Rectal smooth muscle tissue (tissue), 1 donor: ENCODE data around the gene CTNNBL1.
"Not testable (repeated sequence)": the region's sequence is repeated elsewhere in the genome, so short reads cannot be mapped to it uniquely, and the experiment has no call there.

Experiments
- H3K27ac ChIP-seq: one replicate; pipeline ENCODE4 v1.7.0; 2013; ENCODE audit warnings: low read depth, low read length, inconsistent platforms
- H3K27me3 ChIP-seq: one replicate; pipeline ENCODE4 v1.7.0; 2013; ENCODE audit warnings: low read length; ENCODE audit not compliant: control insufficient read depth, insufficient read depth
- H3K36me3 ChIP-seq: one replicate; pipeline ENCODE4 v1.7.0; 2013; ENCODE audit warnings: low read length; ENCODE audit not compliant: control insufficient read depth, insufficient read depth
- H3K4me1 ChIP-seq: one replicate; pipeline ENCODE4 v1.7.0; 2013; ENCODE audit warnings: low read length; ENCODE audit not compliant: control insufficient read depth, insufficient read depth
- H3K4me3 ChIP-seq: one replicate; pipeline ENCODE4 v1.7.0; 2013; ENCODE audit warnings: low read length
- H3K9ac ChIP-seq: one replicate; pipeline ENCODE4 v1.7.0; 2013; ENCODE audit warnings: low read length

CTNNBL1 gene

GRCh38 chr20:37693635-37694626, at the start of gene CTNNBL1:
Gene CTNNBL1 (plus strand): TSS chr20:37694030. CDS start chr20:37694123, 93 bp downstream.
- peak within 1 kb of the TSS; percentile 41 for H3K27ac ChIP-seq

GRCh38 chr20:37644605-37645004, 49.2 kb upstream of the CTNNBL1 start:
- Histone ChIP-seq H3K4me1 (no peaks in the 10 kb centered on the region), H3K27ac (no peak overlapping the region), H3K4me3 (no peak overlapping the region), H3K36me3 (no peaks in the 10 kb centered on the region), H3K27me3 (peaks cover 11% of the 10 kb centered on the region), H3K9ac (no peak overlapping the region)

More at GRCh38 chr20:37693635-37694626, at the start of gene CTNNBL1:
- Histone ChIP-seq H3K4me3 (peak within 1 kb of the TSS; percentile 88), H3K4me1 (peaks cover 6% of the 10 kb centered on the region), H3K27me3 (no peaks in the 10 kb centered on the region), H3K36me3 (no peaks in the 10 kb centered on the region), H3K9ac (peak within 1 kb of the TSS; percentile 80)

- Histone ChIP-seq H3K4me3 (no peak overlapping the region), H3K27ac (no peak overlapping the region), H3K36me3 (no peaks in the 10 kb centered on the region), H3K27me3 (no peaks in the 10 kb centered on the region), H3K4me1 (no peaks in the 10 kb centered on the region), H3K9ac (no peak overlapping the region)
Observed at GRCh38 chr20:37647946-37648345, 45.9 kb upstream of the CTNNBL1 start.

- Histone ChIP-seq H3K27me3 (no peaks in the 10 kb centered on the region), H3K9ac (no peak overlapping the region), H3K36me3 (no peaks in the 10 kb centered on the region), H3K4me1 (no peaks in the 10 kb centered on the region), H3K27ac (no peak overlapping the region), H3K4me3 (no peak overlapping the region)
Observed at GRCh38 chr20:37649017-37649416, 44.8 kb upstream of the CTNNBL1 start.

GRCh38 chr20:37649676-37650370, 44.0 kb upstream of the CTNNBL1 start:
- Histone ChIP-seq H3K36me3 (no peaks in the 10 kb centered on the region), H3K4me3 (no peak overlapping the region), H3K4me1 (no peaks in the 10 kb centered on the region), H3K27me3 (no peaks in the 10 kb centered on the region), H3K9ac (no peak overlapping the region), H3K27ac (no peak overlapping the region)

- H3K27me3 ChIP-seq: no peaks in the 10 kb centered on the region
- no peak overlapping the region for H3K9ac ChIP-seq
- H3K4me1 ChIP-seq: no peaks in the 10 kb centered on the region
- H3K27ac ChIP-seq: no peak overlapping the region
- no peak overlapping the region for H3K4me3 ChIP-seq
- H3K36me3 ChIP-seq: no peaks in the 10 kb centered on the region
Observed at GRCh38 chr20:37650661-37651060, 43.2 kb upstream of the CTNNBL1 start.

GRCh38 chr20:37651932-37652331, 41.9 kb upstream of the CTNNBL1 start:
- H3K27me3 ChIP-seq: no peaks in the 10 kb centered on the region
- H3K4me3 ChIP-seq: no peak overlapping the region
- no peak overlapping the region for H3K9ac ChIP-seq
- H3K27ac ChIP-seq: no peak overlapping the region
- H3K4me1 ChIP-seq: no peaks in the 10 kb centered on the region
- H3K36me3 ChIP-seq: no peaks in the 10 kb centered on the region

GRCh38 chr20:37656945-37657344, 36.9 kb upstream of the CTNNBL1 start:
- Histone ChIP-seq H3K36me3 (no peaks in the 10 kb centered on the region), H3K4me1 (no peaks in the 10 kb centered on the region), H3K27ac (no peak overlapping the region), H3K9ac (no peak overlapping the region), H3K27me3 (no peaks in the 10 kb centered on the region), H3K4me3 (no peak overlapping the region)

- H3K27ac ChIP-seq: no peak overlapping the region
- H3K9ac ChIP-seq: no peak overlapping the region
- no peak overlapping the region for H3K4me3 ChIP-seq
- no peaks in the 10 kb centered on the region for H3K4me1 ChIP-seq
- H3K36me3 ChIP-seq: no peaks in the 10 kb centered on the region
- no peaks in the 10 kb centered on the region for H3K27me3 ChIP-seq
Observed at GRCh38 chr20:37657924-37658804, 35.7 kb upstream of the CTNNBL1 start.

- Histone ChIP-seq H3K9ac (no peak overlapping the region), H3K4me3 (no peak overlapping the region), H3K36me3 (no peaks in the 10 kb centered on the region), H3K27me3 (no peaks in the 10 kb centered on the region), H3K27ac (no peak overlapping the region), H3K4me1 (no peaks in the 10 kb centered on the region)
Observed at GRCh38 chr20:37661519-37661918, 32.3 kb upstream of the CTNNBL1 start.

- Histone ChIP-seq H3K4me3 (no peak overlapping the region), H3K36me3 (no peaks in the 10 kb centered on the region), H3K9ac (no peak overlapping the region), H3K27ac (no peak overlapping the region), H3K4me1 (no peaks in the 10 kb centered on the region), H3K27me3 (no peaks in the 10 kb centered on the region)
Observed at GRCh38 chr20:37662308-37662707, 31.5 kb upstream of the CTNNBL1 start.

- not testable (repeated sequence) for H3K36me3 ChIP-seq, H3K27ac ChIP-seq, H3K4me3 ChIP-seq, H3K9ac ChIP-seq, H3K4me1 ChIP-seq, H3K27me3 ChIP-seq
Observed at GRCh38 chr20:37664595-37664994, 29.2 kb upstream of the CTNNBL1 start.
